ENCODE data around the gene IL5.

IL5 gene

DNA sequence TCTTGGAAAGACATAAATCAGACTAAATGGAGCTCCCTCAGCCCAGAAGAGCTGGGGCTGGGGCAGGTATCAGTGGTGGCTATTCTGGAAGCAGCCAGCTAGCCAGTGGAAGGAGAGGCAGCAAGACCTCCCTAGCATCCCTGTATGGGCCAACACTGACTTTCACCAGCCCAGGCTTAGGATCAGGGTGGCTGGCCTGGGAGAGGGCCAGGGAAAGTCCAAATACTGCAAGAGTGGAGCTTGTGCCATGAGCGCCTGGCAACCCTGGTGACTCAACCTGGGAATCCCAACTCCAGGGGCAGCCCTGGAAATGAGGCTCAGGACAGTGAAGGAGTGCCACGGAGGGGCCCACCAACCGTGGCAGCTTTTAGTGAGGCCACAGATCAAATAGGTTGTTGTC lies 45.2 kb downstream of the IL5 start:
- no peak for DNase-seq

DNA sequence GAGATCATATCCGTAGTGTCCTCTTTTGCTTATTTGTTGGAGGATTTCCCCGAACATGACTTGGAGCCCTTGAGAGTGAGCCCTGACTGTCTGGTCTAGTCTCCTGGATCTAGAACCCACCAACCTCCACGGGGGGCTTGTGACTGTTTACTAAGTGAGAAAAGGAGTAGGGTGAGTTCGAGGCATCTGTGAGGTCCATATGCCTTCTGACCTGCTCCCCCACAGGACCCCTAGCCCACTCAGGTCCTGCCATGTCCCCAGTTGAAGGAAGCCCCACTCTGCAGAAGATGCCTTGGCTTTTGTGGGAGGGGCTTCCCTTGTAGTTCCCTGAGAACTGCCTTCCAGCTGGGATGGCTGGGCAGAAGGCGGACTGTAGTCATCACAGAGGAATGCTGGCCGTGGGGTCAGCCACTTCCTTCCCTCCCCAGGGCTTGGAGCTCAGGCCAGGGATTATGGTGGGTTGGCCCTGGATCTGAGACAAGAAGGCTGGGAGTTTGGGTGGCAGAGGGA lies 45.8 kb downstream of the IL5 start:
- peak; percentile 70 for DNase-seq

DNA sequence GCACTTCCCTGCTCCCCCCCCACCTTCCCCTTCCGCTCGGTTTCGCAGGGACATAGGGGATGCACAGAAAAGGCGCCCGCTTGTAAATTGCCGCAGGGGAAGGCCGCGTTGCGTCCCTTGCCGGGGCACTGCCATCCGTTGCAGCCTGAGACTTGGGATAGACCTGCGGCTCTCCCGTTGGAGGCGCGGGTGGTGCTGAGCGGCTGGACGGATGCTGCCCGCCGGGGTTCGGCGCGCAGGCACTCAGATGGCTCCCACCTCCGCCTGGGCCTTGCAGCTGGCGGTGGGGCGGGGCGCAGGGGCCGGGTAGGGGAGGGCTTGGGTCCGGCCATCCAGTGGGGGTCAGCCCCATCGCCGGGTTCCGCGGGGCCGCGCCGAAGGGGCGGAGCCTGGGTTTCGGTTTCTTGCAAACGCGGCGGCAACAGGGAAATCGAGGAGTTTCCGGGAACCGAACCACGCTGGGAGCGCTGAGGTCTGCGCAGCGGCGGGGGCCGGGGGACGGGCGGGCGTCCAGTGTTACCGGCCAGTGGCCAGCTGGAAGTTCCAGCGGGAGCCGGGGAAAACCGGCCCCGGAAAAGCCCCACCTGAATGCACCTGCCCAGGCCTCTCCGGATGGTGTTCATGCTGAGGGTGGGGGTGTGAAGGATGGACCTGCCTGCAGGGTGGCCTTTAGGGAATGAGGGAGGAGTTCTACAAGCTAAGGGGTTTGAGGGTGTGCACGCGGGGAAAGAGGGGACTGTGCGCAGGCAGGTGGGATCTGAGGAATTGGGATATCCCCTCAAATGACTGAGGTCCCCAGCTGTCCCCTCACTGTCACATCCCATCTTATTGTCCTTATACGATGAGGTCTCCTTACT lies 46.5 kb downstream of the IL5 start:
- DNase-seq = peak; percentile 94

DNA sequence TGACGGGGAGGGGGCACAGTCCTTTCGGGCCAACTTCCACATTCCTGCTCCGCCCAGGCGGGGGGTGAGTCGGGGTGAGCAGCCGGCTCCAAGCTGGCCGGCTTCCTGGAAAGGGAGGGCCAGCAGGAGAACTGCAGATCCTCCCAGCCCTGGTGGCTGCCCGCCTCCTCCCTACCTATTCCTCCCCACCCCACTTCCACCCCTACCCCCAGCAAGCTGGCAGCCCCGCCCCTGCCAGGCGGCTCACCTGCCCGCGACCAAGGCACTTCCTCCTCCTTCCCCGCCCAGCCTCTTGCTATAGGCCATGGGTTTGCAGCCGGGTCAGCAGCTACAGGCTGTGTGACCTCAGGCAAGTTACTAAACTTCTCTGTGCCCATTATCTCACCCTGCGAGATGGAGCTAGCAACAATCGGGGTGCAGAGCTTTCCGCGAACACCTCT lies 47.1 kb downstream of the IL5 start:
- DNase-seq = peak; percentile 92

DNA sequence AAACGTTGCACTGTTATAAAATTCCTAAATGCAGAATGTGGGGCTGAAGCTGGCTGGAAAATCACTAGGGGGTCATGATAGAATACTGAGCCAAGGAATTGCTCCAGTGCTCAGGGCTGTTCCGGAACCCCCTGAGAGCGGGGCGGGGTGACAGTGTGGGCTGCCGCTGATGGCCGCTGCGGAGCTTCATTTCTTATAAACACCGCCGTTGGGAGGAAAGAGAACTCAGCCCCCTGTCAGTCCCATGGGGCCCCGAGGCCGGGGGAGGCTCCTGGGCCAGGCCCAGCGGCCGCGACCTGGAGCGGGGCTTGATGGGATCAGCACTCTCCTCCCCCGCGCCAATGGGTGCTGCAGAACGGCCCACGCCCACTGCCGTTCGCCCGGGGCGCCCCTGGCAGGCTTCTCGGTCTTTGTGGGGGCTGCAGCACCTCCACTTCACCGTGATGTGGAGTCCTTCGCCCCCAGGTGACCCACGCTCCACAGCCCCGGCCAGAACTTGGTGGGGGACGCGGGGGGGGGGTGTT lies 47.6 kb downstream of the IL5 start:
- peak; percentile 90 for DNase-seq

DNA sequence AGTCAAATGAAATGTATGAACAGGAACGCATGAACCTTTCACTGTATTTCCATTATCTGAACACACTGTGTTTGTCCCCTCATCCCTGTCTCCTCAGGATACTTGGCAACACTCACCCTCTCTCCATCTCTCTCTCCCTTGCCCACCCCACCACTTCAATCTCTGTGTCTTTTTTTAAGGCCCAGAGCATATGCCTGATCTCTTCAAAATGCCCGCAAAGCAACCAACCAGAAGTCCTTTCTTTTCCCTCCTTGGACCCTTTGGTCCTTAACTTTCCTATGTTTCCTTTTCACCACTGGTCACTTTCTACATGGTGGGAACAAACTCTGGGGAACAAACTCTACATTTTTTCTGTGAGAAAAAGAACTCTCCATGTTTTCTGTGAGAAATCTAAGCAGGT lies 49.5 kb downstream of the IL5 start:
- no peak for DNase-seq

DNA sequence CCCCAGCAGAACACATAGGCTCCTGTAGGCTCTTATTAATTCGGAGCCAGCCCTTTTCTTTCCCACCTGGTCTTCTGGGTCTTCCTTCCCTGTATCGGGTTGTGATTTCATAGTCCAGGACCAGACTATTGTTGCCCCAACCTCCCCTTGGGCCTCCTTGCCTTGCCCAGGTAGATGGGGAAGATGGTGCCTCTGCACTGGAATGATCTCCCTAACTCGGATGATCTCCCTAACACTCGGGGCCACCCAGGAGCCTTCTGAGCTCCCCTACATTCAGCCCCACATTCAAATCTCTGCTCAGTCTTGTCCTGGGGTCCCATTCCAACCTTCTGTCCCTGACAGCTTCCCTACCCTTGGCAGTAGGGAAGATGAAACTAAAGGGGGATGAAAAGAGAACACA lies 50.1 kb downstream of the IL5 start:
- DNase-seq = peak; percentile 11

DNA sequence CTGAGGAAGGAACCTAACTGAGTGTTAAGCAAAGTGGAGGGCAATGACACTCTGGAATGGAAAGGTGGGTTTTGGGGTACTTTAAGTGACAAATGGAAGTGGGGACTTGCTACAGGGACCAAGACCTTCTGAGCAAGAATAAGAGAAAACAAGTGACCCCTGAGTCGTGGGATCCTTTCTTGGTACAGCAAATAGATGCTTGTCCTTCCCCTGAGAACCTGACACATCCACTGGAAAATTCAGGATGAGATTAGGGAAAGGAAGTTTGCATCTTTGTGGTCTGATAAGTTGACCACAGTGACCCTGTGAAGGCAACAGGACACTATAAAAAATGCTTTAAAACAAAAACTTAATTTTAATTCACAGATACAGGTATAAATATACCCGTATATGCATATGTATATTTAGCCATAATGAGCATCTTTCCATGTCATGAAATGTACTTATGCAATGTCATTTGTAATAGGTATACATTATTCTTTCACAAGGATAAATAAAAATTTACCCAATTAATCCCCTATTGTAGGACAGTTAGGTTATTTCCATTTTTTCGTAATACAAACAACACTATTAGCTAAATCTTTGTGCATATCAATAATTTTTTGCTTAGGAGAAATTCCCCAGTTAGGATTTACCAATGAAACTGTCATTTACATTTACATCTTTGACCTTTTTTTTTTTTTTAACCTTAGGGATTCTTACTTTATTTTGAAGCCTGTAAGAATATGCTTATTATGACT lies 50.8 kb downstream of the IL5 start:
- no peak for DNase-seq
